ENCODE data around the gene DTNA. TPM values are rescaled to one million over a fixed set of nuclear protein-coding genes. Genes with fewer than 3 reads are reported as not detected.
"Not testable (repeated sequence)": the region's sequence is repeated elsewhere in the genome, so short reads cannot be mapped to it uniquely, and the experiment has no call there.

DTNA gene
- polyA plus RNA-seq, 1 donor from 2014 or later: not detected

GRCh38 chr18:34707670-34708069, 2.4 kb upstream of the DTNA start:
- Mint-ChIP-seq H3K9me3 (no peaks in the 10 kb centered on the region), H3K36me3 (no peaks in the 10 kb centered on the region), H3K4me3 (no peak overlapping the region), H3K27me3 (peaks cover 5% of the 10 kb centered on the region), H3K27ac (no peak overlapping the region), H3K4me1 (no peaks in the 10 kb centered on the region)

- H3K4me1 Mint-ChIP-seq: no peaks in the 10 kb centered on the region
- H3K36me3 Mint-ChIP-seq: no peaks in the 10 kb centered on the region
- H3K4me3 Mint-ChIP-seq: no peak overlapping the region
- no peaks in the 10 kb centered on the region for H3K9me3 Mint-ChIP-seq
- H3K27me3 Mint-ChIP-seq: peaks cover 5% of the 10 kb centered on the region
- H3K27ac Mint-ChIP-seq: no peak overlapping the region
Measured at GRCh38 chr18:34709104-34709503, 994 bp upstream of the DTNA start.

DNA sequence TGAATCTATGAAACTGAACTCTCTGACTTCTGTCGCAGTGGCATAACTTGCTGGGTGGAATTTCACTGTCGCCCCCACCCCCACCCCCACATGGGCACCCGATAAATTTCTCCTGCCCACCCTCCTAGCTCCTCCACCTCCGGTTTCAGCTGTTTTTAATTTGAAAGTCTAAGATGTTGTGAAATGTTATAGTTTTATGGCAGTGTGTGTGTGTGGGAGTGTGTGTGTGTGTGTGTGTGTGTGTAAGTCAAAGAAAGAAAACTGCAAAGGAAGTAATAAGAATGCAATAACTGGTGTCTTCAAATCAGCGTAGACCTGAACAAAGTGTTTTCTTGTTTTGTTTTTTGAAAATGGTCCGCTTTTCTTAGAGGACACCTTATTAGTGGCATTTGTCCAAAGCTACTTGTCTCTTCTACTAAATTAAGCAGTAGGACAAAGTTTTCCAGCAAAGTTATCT, 388 bp downstream of the DTNA start:
- no peaks in the 10 kb centered on the region for H3K4me1 Mint-ChIP-seq
- no peaks in the 10 kb centered on the region for H3K36me3 Mint-ChIP-seq
- H3K27ac Mint-ChIP-seq: no peak overlapping the region
- H3K27me3 Mint-ChIP-seq: peaks cover 5% of the 10 kb centered on the region
- H3K4me3 Mint-ChIP-seq: no peak overlapping the region
- H3K9me3 Mint-ChIP-seq: no peaks in the 10 kb centered on the region

- Mint-ChIP-seq H3K27me3 (peaks cover 5% of the 10 kb centered on the region), H3K27ac (no peak overlapping the region), H3K4me3 (no peak overlapping the region), H3K9me3 (peaks cover 0 to 2% (median 0%) of the 10 kb centered on the region in 3 donors), H3K4me1 (no peaks in the 10 kb centered on the region), H3K36me3 (no peaks in the 10 kb centered on the region)
Measured at GRCh38 chr18:34710934-34711333, 836 bp downstream of the DTNA start.

GRCh38 chr18:34716111-34716510, 6.0 kb downstream of the DTNA start:
- H3K36me3 Mint-ChIP-seq, H3K9me3 Mint-ChIP-seq, H3K4me1 Mint-ChIP-seq, H3K4me3 Mint-ChIP-seq, H3K27me3 Mint-ChIP-seq, H3K27ac Mint-ChIP-seq: not testable (repeated sequence)

DNA sequence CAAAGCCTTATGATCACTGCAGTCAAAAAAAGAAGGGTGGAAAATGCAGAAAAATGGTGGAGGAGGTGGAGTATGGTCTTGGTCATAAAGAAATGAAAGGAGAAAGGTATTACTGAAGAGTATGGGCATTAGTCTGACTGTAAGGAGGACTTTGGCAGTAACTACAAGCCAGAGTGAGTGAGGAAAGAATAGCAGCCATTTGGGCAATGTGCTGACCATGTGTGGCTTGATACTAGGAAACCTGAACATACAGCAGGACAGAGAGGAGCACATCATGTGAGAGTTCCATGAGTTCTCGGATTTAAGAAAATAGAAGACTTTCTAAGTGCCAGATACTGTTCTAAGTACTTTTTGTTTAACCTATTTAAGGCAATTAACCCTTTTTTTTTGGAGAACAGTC, 8.5 kb downstream of the DTNA start:
- H3K27ac Mint-ChIP-seq: no peak overlapping the region
- peaks cover 0 to 2% (median 0%) of the 10 kb centered on the region in 3 donors for H3K9me3 Mint-ChIP-seq
- H3K27me3 Mint-ChIP-seq: peaks cover 1% of the 10 kb centered on the region
- H3K36me3 Mint-ChIP-seq: no peaks in the 10 kb centered on the region
- H3K4me1 Mint-ChIP-seq: no peaks in the 10 kb centered on the region
- no peak overlapping the region for H3K4me3 Mint-ChIP-seq

GRCh38 chr18:34720220-34720619, 10.1 kb downstream of the DTNA start:
- Mint-ChIP-seq H3K4me3 (no peak overlapping the region), H3K36me3 (no peaks in the 10 kb centered on the region), H3K4me1 (no peaks in the 10 kb centered on the region), H3K27ac (no peak overlapping the region), H3K9me3 (peaks cover 0 to 2% (median 0%) of the 10 kb centered on the region in 3 donors), H3K27me3 (peaks cover 1% of the 10 kb centered on the region)

GRCh38 chr18:34723143-34723542, 13.0 kb downstream of the DTNA start:
- H3K4me1 Mint-ChIP-seq: no peaks in the 10 kb centered on the region

DNA sequence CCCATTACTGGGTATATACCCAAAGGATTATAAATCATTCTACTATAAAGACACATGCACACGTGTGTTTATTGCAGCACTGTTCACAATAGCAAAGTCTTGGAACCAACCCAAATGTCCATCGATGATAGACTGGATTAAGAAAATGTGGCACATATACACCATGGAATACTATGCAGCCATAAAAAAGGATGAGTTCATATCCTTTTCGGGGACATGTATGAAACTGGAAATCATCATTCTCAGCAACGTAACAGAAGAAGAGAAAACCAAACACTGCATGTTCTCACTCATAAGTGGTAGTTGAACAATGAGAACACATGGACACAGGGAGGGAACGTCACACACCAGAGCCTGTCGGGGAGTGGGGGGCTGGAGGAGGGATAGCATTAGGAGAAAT, 15.6 kb downstream of the DTNA start:
- H3K4me3 Mint-ChIP-seq, H3K9me3 Mint-ChIP-seq, H3K27ac Mint-ChIP-seq, H3K27me3 Mint-ChIP-seq, H3K4me1 Mint-ChIP-seq, H3K36me3 Mint-ChIP-seq: not testable (repeated sequence)

More at GRCh38 chr18:34723143-34723542, 13.0 kb downstream of the DTNA start:
- H3K9me3 Mint-ChIP-seq: peaks cover 0 to 1% (median 0%) of the 10 kb centered on the region in 3 donors
- H3K27me3 Mint-ChIP-seq: no peaks in the 10 kb centered on the region
- H3K4me3 Mint-ChIP-seq: no peak overlapping the region
- H3K27ac Mint-ChIP-seq: no peak overlapping the region
- H3K36me3 Mint-ChIP-seq: no peaks in the 10 kb centered on the region

DNA sequence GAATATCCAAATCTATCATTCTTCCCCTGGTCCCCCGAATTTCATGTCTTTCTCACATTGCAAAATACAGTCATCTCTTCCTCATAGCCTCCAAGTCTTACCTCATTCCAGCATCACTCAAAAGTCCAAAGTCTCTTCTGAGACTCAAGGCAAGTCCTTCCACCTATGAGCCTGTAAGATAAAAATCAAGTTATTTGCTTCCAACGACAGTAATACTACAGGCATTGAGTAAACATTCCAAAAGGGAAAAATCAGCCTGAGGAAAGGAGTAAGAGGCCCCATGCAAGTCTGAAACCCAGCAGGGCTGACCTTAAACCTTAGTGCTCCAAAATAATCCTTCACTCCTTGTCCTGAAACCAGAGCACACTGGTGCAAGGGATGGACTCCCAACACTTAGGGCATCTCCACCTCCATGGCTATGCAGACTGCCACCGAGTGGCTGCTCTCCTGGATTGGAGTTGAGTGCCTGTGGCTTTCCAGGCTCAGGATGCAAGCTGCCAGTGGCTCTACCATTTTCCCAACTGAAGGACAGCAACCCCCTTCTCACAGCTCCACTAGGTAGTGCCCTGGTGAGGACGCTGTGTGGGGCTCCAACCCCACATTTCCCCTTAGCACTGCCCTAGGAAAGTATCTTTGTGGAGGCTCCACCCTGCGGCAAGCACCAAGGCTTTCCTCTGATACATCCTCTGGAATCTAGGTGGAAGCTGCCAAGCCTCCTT, 16.3 kb downstream of the DTNA start:
- H3K27ac Mint-ChIP-seq: no peak overlapping the region
- no peaks in the 10 kb centered on the region for H3K27me3 Mint-ChIP-seq
- no peak overlapping the region for H3K4me3 Mint-ChIP-seq
- H3K36me3 Mint-ChIP-seq: no peaks in the 10 kb centered on the region
- H3K4me1 Mint-ChIP-seq: peaks cover 0 to 2% (median 0%) of the 10 kb centered on the region in 3 donors
- peaks cover 0 to 1% (median 0%) of the 10 kb centered on the region in 3 donors for H3K9me3 Mint-ChIP-seq

DNA sequence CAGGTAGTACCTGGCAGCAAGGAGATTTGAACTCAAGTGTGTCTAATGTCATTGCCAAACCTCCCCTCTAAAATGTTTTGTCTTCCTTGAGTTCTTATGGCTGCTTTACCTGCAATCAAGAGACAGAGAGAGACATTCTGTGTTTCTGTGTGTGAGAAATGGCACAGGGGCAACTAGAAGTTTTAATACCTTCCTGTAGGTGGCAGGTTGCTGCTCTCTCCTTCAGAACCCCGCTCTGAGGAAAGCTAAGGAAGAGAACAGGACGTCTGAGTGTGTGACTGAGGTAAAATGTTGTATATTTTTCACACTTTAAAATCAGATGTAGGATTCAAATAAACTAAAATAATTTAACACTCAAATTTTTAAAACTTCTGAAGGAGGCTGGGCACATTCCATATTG, 19.2 kb downstream of the DTNA start:
- Mint-ChIP-seq H3K9me3 (peaks cover 0 to 1% (median 0%) of the 10 kb centered on the region in 3 donors), H3K36me3 (no peaks in the 10 kb centered on the region), H3K27me3 (no peaks in the 10 kb centered on the region), H3K4me1 (peaks cover 0 to 2% (median 0%) of the 10 kb centered on the region in 3 donors), H3K4me3 (no peak overlapping the region), H3K27ac (no peak overlapping the region)

GRCh38 chr18:34729740-34730355, 19.8 kb downstream of the DTNA start:
- Mint-ChIP-seq H3K27me3 (no peaks in the 10 kb centered on the region), H3K4me3 (no peak overlapping the region), H3K36me3 (no peaks in the 10 kb centered on the region), H3K27ac (no peak overlapping the region), H3K4me1 (peaks cover 0 to 2% (median 0%) of the 10 kb centered on the region in 3 donors), H3K9me3 (peaks cover 0 to 1% (median 0%) of the 10 kb centered on the region in 3 donors)

DNA sequence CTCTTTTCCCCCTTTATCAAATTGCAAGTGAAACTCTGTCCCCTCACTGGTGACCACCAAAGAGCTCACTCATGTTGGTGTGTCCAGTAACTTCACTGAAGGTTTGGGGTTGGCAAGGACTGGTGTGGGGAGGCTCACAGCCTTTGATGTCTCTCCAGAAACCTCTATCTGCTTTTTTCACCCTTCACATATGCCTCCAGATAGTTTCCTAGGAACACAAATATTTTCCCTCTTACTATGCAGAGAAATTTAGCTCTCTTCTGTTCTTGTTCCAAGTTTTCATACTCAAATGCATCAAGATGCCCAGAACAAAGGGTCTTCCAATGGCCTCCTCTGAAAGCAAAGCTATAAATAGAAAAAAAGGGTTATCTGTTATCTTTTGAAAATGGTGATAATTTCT, 20.7 kb downstream of the DTNA start:
- H3K27ac Mint-ChIP-seq: no peak overlapping the region
- H3K4me3 Mint-ChIP-seq: no peak overlapping the region
- no peaks in the 10 kb centered on the region for H3K36me3 Mint-ChIP-seq
- H3K27me3 Mint-ChIP-seq: no peaks in the 10 kb centered on the region
- H3K4me1 Mint-ChIP-seq: peaks cover 0 to 2% (median 0%) of the 10 kb centered on the region in 3 donors
- H3K9me3 Mint-ChIP-seq: peaks cover 0 to 1% (median 0%) of the 10 kb centered on the region in 3 donors

- H3K9me3 Mint-ChIP-seq: no peaks in the 10 kb centered on the region
- H3K27me3 Mint-ChIP-seq: no peaks in the 10 kb centered on the region
- no peaks in the 10 kb centered on the region for H3K4me1 Mint-ChIP-seq
- no peaks in the 10 kb centered on the region for H3K36me3 Mint-ChIP-seq
- no peak overlapping the region for H3K27ac Mint-ChIP-seq
- H3K4me3 Mint-ChIP-seq: no peak overlapping the region
Measured at GRCh38 chr18:34734056-34734455, 24.0 kb downstream of the DTNA start.

DNA sequence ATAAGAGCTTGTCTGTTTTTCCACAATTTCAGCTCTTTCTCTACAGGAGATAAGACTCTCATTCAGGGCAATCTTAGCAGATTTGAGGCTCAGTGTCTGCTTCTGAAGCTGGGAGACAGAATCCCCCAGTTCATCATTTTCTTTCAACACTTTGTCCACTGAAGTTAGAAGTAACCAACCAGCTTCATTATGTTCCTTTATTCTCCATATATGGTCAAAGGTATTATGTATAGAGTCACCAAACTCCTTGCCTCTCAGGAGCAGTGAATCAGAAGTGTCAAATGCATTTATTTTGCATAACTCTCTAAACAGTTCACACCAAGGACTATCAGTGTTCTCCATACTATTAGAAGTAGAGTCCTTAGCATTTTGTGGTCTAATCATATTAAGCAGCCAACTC, 24.4 kb downstream of the DTNA start:
- not testable (repeated sequence) for H3K27ac Mint-ChIP-seq, H3K27me3 Mint-ChIP-seq, H3K36me3 Mint-ChIP-seq, H3K9me3 Mint-ChIP-seq, H3K4me3 Mint-ChIP-seq, H3K4me1 Mint-ChIP-seq
